ENCODE data around the gene RYK.

- TF ChIP-seq CTCF (IDR thresholded peaks at IDR 0.05; ENCODE audit: low read depth, low read length, poor library complexity, severe bottlenecking) (no peak), EZH2phosphoT487 (IDR thresholded peaks at IDR 0.05; ENCODE audit: borderline replicate concordance, low read length) (no peak)
Measured at GRCh38 chr3:134249935-134250716, 533 bp downstream of the RYK start.
